Measurements from ENCODE around the gene RPRD2.

Gene RPRD2

DNA sequence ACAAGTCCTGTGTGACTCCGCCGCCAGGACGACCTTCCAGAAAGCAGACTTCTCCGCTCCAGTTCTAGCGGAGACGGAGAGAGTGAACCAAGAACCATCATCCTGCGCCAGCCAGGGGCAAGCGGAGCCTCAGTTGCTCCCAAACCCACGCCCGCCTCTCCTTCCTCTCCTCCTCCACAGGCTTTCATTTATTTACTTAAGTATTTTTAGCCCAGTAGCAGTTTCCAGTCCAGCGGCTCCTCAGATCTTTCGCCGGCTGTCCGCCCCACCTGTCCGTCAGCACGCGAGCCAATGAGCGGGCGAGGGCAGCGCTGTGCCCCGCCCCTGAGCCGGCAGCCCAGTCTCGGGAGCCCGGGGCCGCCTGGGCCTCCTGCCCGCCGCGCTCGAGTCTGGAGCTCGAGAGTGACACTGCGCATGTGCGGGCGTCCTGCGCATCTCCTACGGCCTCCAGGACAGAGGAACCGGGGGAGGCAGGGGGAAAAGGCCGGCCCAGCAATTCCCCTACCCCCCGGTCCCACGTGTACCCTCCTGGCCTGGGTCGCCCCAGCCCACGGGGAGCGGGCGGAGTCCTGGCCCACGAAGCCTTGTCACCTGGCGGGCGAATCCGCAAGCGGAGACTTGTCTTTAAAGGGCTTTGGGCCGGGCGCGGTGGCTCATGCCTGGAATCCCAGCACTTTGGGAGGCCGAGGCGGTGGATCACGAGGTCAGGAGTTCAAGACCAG, 151.5 kb downstream of the RPRD2 start, which contains the start of gene FALEC:
FALEC (plus strand) TSS at position 425 of the 722 bp plus-strand sequence.
- H3K4me1 ChIP-seq, result no peaks in the 10 kb centered on the region
- no peaks in the 10 kb centered on the region for H3K36me3 ChIP-seq (ENCODE audit: control insufficient read depth, insufficient read depth, low read length)
- TF ChIP-seq, protein P1, sequence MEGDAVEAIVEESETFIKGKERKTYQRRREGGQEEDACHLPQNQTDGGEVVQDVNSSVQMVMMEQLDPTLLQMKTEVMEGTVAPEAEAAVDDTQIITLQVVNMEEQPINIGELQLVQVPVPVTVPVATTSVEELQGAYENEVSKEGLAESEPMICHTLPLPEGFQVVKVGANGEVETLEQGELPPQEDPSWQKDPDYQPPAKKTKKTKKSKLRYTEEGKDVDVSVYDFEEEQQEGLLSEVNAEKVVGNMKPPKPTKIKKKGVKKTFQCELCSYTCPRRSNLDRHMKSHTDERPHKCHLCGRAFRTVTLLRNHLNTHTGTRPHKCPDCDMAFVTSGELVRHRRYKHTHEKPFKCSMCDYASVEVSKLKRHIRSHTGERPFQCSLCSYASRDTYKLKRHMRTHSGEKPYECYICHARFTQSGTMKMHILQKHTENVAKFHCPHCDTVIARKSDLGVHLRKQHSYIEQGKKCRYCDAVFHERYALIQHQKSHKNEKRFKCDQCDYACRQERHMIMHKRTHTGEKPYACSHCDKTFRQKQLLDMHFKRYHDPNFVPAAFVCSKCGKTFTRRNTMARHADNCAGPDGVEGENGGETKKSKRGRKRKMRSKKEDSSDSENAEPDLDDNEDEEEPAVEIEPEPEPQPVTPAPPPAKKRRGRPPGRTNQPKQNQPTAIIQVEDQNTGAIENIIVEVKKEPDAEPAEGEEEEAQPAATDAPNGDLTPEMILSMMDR (IDR thresholded peaks at IDR 0.05), result no peak
- H3K4me2 ChIP-seq (ENCODE audit: low read length), result peak within 1 kb of the TSS; percentile 86
- no peaks in the 10 kb centered on the region for H3K27me3 ChIP-seq (ENCODE audit: control insufficient read depth, insufficient read depth, low read length)
- peak within 1 kb of the TSS; percentile 93 for H2AFZ ChIP-seq
- H3K9ac ChIP-seq, result no peak within 1 kb of the TSS
- H3K9me3 ChIP-seq (ENCODE audit: control insufficient read depth, low read length), result no peaks in the 10 kb centered on the region
- peak within 1 kb of the TSS; percentile 80 for H3K4me3 ChIP-seq (ENCODE audit: low read depth, low read length)
- no peaks in the 10 kb centered on the region for H3K79me2 ChIP-seq
- H3K27ac ChIP-seq, result peak within 1 kb of the TSS; percentile 39

DNA sequence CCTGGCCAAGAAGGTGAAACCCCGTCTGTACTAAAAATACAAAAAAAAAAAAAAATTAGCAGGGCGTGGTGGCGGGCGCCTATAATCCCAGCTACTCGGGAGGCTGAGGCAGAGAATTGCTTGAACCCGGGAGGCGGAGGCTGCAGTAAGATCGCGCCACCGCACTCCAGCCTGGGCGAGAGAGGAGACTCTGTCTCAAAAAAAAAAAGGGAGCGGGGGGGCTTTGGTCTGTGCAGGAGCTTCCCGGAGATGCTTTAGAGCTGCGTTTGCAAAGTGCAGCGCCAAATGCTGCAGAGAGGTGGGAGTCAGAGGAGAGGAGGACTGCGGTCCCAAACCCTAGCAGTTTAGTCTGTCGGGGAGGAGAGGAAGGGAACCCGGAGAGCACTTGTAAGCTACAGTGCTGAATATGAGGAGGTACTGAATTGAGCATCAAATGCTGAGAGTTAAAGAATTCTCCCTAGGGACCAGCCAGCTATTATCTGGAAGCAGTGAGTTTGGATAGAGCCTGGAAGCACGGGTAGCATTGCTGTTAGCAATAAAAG, 152.2 kb downstream of the RPRD2 start:
- H3K36me3 ChIP-seq (ENCODE audit: control insufficient read depth, insufficient read depth, low read length), result no peaks in the 10 kb centered on the region
- no peaks in the 10 kb centered on the region for H3K79me2 ChIP-seq
- H3K4me2 ChIP-seq (ENCODE audit: low read length), result peak overlapping the region; percentile 86
- H3K4me3 ChIP-seq (ENCODE audit: low read depth, low read length), result peak overlapping the region; percentile 80
- peak overlapping the region; percentile 93 for H2AFZ ChIP-seq
- H3K4me1 ChIP-seq, result no peaks in the 10 kb centered on the region
- H3K27ac ChIP-seq, result peak overlapping the region; percentile 39
- no peaks in the 10 kb centered on the region for H3K9me3 ChIP-seq (ENCODE audit: control insufficient read depth, low read length)
- no peak overlapping the region for H3K9ac ChIP-seq
- H3K27me3 ChIP-seq (ENCODE audit: control insufficient read depth, insufficient read depth, low read length), result no peaks in the 10 kb centered on the region
- TF ChIP-seq, protein P1 (IDR thresholded peaks at IDR 0.05), result no peak

DNA sequence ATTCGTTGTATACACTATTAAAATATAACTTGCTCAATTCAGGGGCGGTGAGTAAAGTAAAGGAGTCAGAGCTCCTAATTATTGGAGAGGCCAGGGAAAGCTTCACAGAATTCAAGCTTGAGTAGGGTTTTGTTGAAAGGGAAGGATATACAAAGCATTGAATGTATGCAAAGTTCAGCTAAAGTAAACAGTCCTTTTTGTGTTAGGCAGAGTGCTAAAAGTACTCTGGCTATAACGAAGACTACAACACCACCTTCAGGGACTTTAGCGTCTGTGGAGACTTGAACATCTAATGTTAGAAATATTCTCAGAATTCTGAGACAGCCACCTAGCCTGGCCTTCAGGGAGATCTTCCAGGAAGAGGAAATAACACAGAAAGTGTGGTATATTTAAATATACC, 152.7 kb downstream of the RPRD2 start:
- Histone ChIP-seq H3K4me1 (no peaks in the 10 kb centered on the region), H3K79me2 (no peaks in the 10 kb centered on the region), H3K27me3 (ENCODE audit: control insufficient read depth, insufficient read depth, low read length) (no peaks in the 10 kb centered on the region), H3K9me3 (ENCODE audit: control insufficient read depth, low read length) (no peaks in the 10 kb centered on the region), H2AFZ (no peak overlapping the region), H3K36me3 (ENCODE audit: control insufficient read depth, insufficient read depth, low read length) (no peaks in the 10 kb centered on the region), H3K4me3 (ENCODE audit: low read depth, low read length) (no peak overlapping the region), H3K9ac (no peak overlapping the region), H3K4me2 (ENCODE audit: low read length) (no peak overlapping the region), H3K27ac (no peak overlapping the region)
- TF ChIP-seq, protein P1 (IDR thresholded peaks at IDR 0.05), result no peak

DNA sequence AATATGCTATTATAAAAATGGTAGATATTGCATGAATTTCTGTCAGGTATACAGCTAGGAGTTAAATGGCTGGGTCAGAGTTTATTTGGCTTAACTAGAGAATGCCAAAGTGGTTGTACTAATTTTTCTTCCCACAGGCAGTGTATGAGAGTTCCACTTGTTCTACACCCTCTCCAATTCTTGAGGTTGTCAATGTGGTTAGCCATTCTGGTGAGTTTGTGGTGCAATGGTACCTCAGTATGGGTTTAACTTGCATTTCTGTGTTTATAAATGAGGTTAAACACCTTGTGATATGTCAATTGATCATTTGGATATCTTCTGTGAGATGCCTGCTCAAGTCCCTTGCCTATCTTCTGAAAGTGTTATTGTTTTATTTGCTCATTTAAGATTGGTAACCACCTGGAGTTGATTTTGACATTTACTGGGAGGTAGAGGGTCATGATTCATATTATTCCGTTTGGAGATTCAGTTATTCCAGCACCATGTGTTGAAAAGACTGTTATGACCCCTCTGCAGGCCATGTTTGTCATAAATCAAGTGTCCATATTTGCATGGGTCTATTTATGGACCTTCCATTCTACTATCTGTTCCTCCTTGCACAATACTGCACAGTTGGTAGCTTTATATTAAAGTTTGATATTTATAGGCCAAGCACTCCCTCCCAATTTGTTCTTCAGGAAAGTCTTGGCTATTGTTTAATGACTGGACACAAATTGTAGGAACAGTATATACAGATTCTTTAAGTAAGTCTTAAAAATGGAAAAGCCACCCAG, 157.4 kb downstream of the RPRD2 start:
- TF ChIP-seq, protein P1 (IDR thresholded peaks at IDR 0.05), result no peak
- Histone ChIP-seq H3K4me3 (ENCODE audit: low read depth, low read length) (no peak overlapping the region), H3K9me3 (ENCODE audit: control insufficient read depth, low read length) (no peaks in the 10 kb centered on the region), H3K36me3 (ENCODE audit: control insufficient read depth, insufficient read depth, low read length) (no peaks in the 10 kb centered on the region), H3K4me1 (no peaks in the 10 kb centered on the region), H3K27ac (no peak overlapping the region), H3K9ac (no peak overlapping the region), H3K27me3 (ENCODE audit: control insufficient read depth, insufficient read depth, low read length) (no peaks in the 10 kb centered on the region), H2AFZ (no peak overlapping the region), H3K4me2 (ENCODE audit: low read length) (no peak overlapping the region), H3K79me2 (no peaks in the 10 kb centered on the region)
